ENCODE data around the gene PRCC. TPM values are rescaled to one million over a fixed set of nuclear protein-coding genes. Genes with fewer than 3 reads are reported as not detected.
A peak's percentile ranks its signal among the peaks of the same experiment; 100 is the strongest.

PRCC gene
- polyA plus RNA-seq, 1 donor (not counting 4 experiments of a cell fraction or from before 2014, with no cell fraction given): 40.4 TPM

- Histone ChIP-seq H3K9ac (ENCODE audit: control insufficient read depth, extremely low read depth, insufficient read depth, low read length) (peak within 1 kb of the TSS; percentile 96), H3K4me1 (ENCODE audit: control insufficient read depth, extremely low read depth, insufficient read depth, low read length) (peaks cover 50% of the 10 kb centered on the region), H3K36me3 (ENCODE audit: control insufficient read depth in 2 of 2, extremely low read depth in 1 of 2, insufficient read depth in 2 of 2, low read length in 2 of 2) (peaks cover 19 to 20% of the 10 kb centered on the region in 2 experiments), H4K20me1 (ENCODE audit: control insufficient read depth, extremely low read depth, insufficient read depth, low read length) (peaks cover 14% of the 10 kb centered on the region), H3K9me3 (ENCODE audit: control insufficient read depth, low read depth, low read length) (no peaks in the 10 kb centered on the region), H3K79me2 (ENCODE audit: control insufficient read depth, insufficient read depth, low read length) (peaks cover 64% of the 10 kb centered on the region), H3K27me3 (ENCODE audit: control insufficient read depth, extremely low read depth, insufficient read depth, low read length) (no peaks in the 10 kb centered on the region), H3K9me1 (ENCODE audit: control insufficient read depth, extremely low read depth, insufficient read depth, low read length) (no peaks in the 10 kb centered on the region), H3K4me3 (ENCODE audit: control insufficient read depth in 2 of 3, extremely low read depth in 1 of 3, insufficient read depth in 2 of 3, low read depth in 1 of 3, low read length in 3 of 3) (peak within 1 kb of the TSS; percentile 68 to 91 (median 75)), H2AFZ (ENCODE audit: control insufficient read depth, low read length) (peak within 1 kb of the TSS; percentile 91), H3K27ac (ENCODE audit: control insufficient read depth, insufficient read depth, low read length) (peak within 1 kb of the TSS; percentile 89), H3K4me2 (ENCODE audit: control insufficient read depth, extremely low read depth, insufficient read depth, low read depth, low read length) (peak within 1 kb of the TSS; percentile 96)
- DNase-seq (ENCODE audit: low read depth, low spot score) (no peak), FAIRE-seq (no peak)
- TF ChIP-seq CTCF (optimal IDR thresholded peaks at IDR 0.05 in 1 of 3, IDR thresholded peaks at IDR 0.05 in 1 of 3, conservative IDR thresholded peaks at IDR 0.05 in 1 of 3; ENCODE audit: extremely low read depth in 1 of 3, insufficient read depth in 2 of 3, low read length in 3 of 3) (no peak), EZH2 (IDR thresholded peaks at IDR 0.05; ENCODE audit: low read length) (no peak)
- dilution Hi-C loops (cut with MboI; ENCODE audit: extremely low pct_ligation_motif_present, low sequenced_read_pairs): no loop called here
Measured at GRCh38 chr1:156727926-156728598, 39.3 kb upstream of the PRCC start, which contains the start of gene METTL25B. METTL25B (plus strand) TSS chr1:156728469; CDS start chr1:156729105, 636 bp downstream.

GRCh38 chr1:156728599-156729462 is 38.5 kb upstream of the PRCC start, which contains the start of gene ISG20L2:
ISG20L2 (minus strand) TSS chr1:156728766; CDS start chr1:156727652, 1,114 bp downstream.
- peaks cover 14% of the 10 kb centered on the region for H4K20me1 ChIP-seq (ENCODE audit: control insufficient read depth, extremely low read depth, insufficient read depth, low read length)
- H3K79me2 ChIP-seq (ENCODE audit: control insufficient read depth, insufficient read depth, low read length): peaks cover 56% of the 10 kb centered on the region
- H3K9me1 ChIP-seq (ENCODE audit: control insufficient read depth, extremely low read depth, insufficient read depth, low read length): no peaks in the 10 kb centered on the region
- DNase-seq (ENCODE audit: low read depth, low spot score) (peak; percentile 90), FAIRE-seq (peak; percentile 73)
- dilution Hi-C loops (cut with MboI; ENCODE audit: extremely low pct_ligation_motif_present, low sequenced_read_pairs): no loop called here
- H3K9me3 ChIP-seq (ENCODE audit: control insufficient read depth, low read depth, low read length): no peaks in the 10 kb centered on the region
- H3K4me3 ChIP-seq (ENCODE audit: control insufficient read depth in 2 of 3, extremely low read depth in 1 of 3, insufficient read depth in 2 of 3, low read depth in 1 of 3, low read length in 3 of 3): peak within 1 kb of the TSS; percentile 68 to 91 (median 75)
- no peaks in the 10 kb centered on the region for H3K27me3 ChIP-seq (ENCODE audit: control insufficient read depth, extremely low read depth, insufficient read depth, low read length)
- no peak for TF ChIP-seq CTCF (optimal IDR thresholded peaks at IDR 0.05 in 1 of 3, IDR thresholded peaks at IDR 0.05 in 1 of 3, conservative IDR thresholded peaks at IDR 0.05 in 1 of 3; ENCODE audit: extremely low read depth in 1 of 3, insufficient read depth in 2 of 3, low read length in 3 of 3)
- H3K36me3 ChIP-seq (ENCODE audit: control insufficient read depth in 2 of 2, extremely low read depth in 1 of 2, insufficient read depth in 2 of 2, low read length in 2 of 2): peaks cover 11 to 13% of the 10 kb centered on the region in 2 experiments
- H3K9ac ChIP-seq (ENCODE audit: control insufficient read depth, extremely low read depth, insufficient read depth, low read length): peak within 1 kb of the TSS; percentile 96
- H3K4me2 ChIP-seq (ENCODE audit: control insufficient read depth, extremely low read depth, insufficient read depth, low read depth, low read length): peak within 1 kb of the TSS; percentile 96
- H3K4me1 ChIP-seq (ENCODE audit: control insufficient read depth, extremely low read depth, insufficient read depth, low read length): peaks cover 50% of the 10 kb centered on the region
- H2AFZ ChIP-seq (ENCODE audit: control insufficient read depth, low read length): peak within 1 kb of the TSS; percentile 91
- peak within 1 kb of the TSS; percentile 89 for H3K27ac ChIP-seq (ENCODE audit: control insufficient read depth, insufficient read depth, low read length)

Measured in keratinocyte (primary cell).